GM12891 (cell line): ENCODE measurements around the gene SMARCAD1.

Source experiments
- DNase-seq: peaks from one replicate; pipeline ENCODE4 v3.0.0; 2011; ENCODE audit warnings: low spot score; ENCODE audit not compliant: insufficient read length
- FAIRE-seq: peaks from 2 replicates; lab custom pipeline; 2011; peaks lifted over from hg19 to GRCh38; lab: Jason Lieb, UNC
- PAX5 ChIP-seq: IDR thresholded peaks from 2 replicates; pipeline ENCODE4 v1.6.1; 2011; ENCODE audit warnings: low read length, moderate library complexity, mild to moderate bottlenecking; ENCODE audit not compliant: insufficient read depth, severe bottlenecking
- POLR2A ChIP-seq: IDR thresholded peaks from 2 replicates; pipeline ENCODE4 v1.6.1; 2011; ENCODE audit warnings: low read depth, low read length, control low read depth
- POLR2AphosphoS5 ChIP-seq: IDR thresholded peaks from 2 replicates; pipeline ENCODE4 v1.6.1; 2011; ENCODE audit warnings: low read depth, low read length, control low read depth
- POU2F2 ChIP-seq: IDR thresholded peaks from 2 replicates; pipeline ENCODE4 v1.6.1; 2011; ENCODE audit warnings: low read depth, mild to moderate bottlenecking, control low read depth, low read length, moderate library complexity
- SPI1 ChIP-seq: IDR thresholded peaks from 2 replicates; pipeline ENCODE4 v1.6.1; 2011; ENCODE audit warnings: low read depth, low read length, control low read depth
- TAF1 ChIP-seq: IDR thresholded peaks from 2 replicates; pipeline ENCODE4 v1.6.1; 2011; ENCODE audit warnings: low read depth, low read length, control low read depth

SMARCAD1 gene

GRCh38 chr4:94175553-94176261 is 32.0 kb upstream of the SMARCAD1 start:
- FAIRE-seq (no peak), DNase-seq (no peak)
- TF ChIP-seq POU2F2 (no peak), SPI1 (no peak), TAF1 (no peak)

GRCh38 chr4:94177822-94178221 is 29.8 kb upstream of the SMARCAD1 start:
- FAIRE-seq (no peak), DNase-seq (no peak)
- TF ChIP-seq POLR2AphosphoS5 (no peak), TAF1 (no peak), POU2F2 (no peak), POLR2A (no peak), SPI1 (no peak), PAX5 (no peak)

DNA sequence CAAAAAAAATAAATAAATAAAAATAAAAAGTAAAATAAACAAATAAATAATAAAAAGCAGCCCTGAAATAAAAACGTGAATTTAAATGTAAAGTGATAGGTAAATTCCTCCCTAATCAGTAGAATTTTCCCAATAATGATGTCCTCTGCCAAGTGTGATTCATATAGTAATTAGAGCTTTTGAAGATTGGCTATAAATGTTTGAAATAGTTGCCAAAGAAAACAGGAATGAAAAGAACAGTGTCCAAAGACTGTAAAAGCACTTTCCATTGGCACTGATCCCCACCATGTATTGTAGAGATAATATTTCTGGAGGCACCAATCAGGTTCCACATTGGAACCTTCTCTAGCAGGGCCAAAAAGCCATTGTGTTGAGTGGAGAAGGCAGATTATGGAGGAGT is 25.9 kb upstream of the SMARCAD1 start:
- no peak for TF ChIP-seq PAX5
- no peak for TF ChIP-seq SPI1
- no peak for TF ChIP-seq POU2F2
- no peak for TF ChIP-seq POLR2A
- TF ChIP-seq TAF1: no peak
- TF ChIP-seq POLR2AphosphoS5: no peak
- DNase-seq: no peak
- no peak for FAIRE-seq

- no peak for FAIRE-seq
Measured at GRCh38 chr4:94202769-94203168, 4.9 kb upstream of the SMARCAD1 start.

DNA sequence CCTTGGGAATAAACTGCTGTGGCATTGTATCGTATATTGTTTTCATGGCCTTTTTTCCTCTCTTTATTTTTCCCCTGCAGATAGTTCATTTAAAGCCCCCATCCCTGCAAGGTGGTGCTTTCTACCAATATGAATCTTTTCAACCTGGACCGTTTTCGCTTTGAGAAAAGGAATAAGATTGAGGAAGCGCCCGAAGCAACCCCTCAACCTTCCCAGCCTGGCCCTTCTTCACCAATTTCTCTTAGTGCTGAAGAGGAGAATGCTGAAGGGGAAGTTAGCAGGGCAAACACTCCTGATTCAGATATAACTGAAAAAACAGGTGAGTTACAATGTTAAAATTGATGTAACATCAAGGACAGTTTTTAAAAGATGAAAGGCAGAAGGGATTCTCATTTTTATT is 601 bp downstream of the SMARCAD1 start:
- FAIRE-seq (no peak), DNase-seq (no peak)
- TF ChIP-seq POU2F2 (no peak), SPI1 (peak; percentile 25; the same call in 1 of the 2 replicates)

More at GRCh38 chr4:94202769-94203168, 4.9 kb upstream of the SMARCAD1 start:
- TF ChIP-seq PAX5: no peak
- TF ChIP-seq POLR2A: no peak
- no peak for TF ChIP-seq TAF1
- TF ChIP-seq POLR2AphosphoS5: no peak
- TF ChIP-seq SPI1: no peak
- no peak for TF ChIP-seq POU2F2
- no peak for DNase-seq

- TF ChIP-seq POLR2AphosphoS5 (0 out of 2 replicates have a peak, but pooled peaks have one; percentile 42), POLR2A (no peak)
- DNase-seq (no peak), FAIRE-seq (no peak)
Measured at GRCh38 chr4:94208918-94209317, 1.3 kb downstream of the SMARCAD1 start.

- DNase-seq: no peak
- TF ChIP-seq POLR2A: no peak
- no peak for TF ChIP-seq POU2F2
- no peak for FAIRE-seq
Measured at GRCh38 chr4:94211861-94212260, 4.2 kb downstream of the SMARCAD1 start.

- DNase-seq (no peak), FAIRE-seq (no peak)
- TF ChIP-seq POU2F2 (no peak), TAF1 (no peak), PAX5 (no peak), SPI1 (no peak), POLR2AphosphoS5 (no peak), POLR2A (no peak)
Measured at GRCh38 chr4:94214703-94215319, 7.1 kb downstream of the SMARCAD1 start.

DNA sequence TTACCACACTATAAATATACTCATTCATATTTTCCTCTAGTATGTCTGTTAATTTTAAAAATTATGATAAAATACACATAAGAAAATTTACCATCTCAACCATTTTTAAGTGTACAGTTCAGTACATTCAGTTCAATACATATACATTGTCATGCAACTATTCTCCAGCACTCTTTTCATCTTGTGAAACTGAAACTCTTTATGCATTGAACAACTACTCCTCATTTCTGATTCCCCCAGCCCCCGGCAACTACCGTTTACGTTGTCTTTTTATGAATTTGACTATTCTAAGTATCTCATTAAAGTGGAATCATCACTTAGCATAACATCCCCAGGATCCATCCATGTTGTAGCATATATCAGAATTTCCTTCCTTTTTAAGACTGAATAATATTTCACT is 8.7 kb downstream of the SMARCAD1 start:
- DNase-seq (no peak), FAIRE-seq (no peak)
- TF ChIP-seq SPI1: no peak
- TF ChIP-seq POLR2AphosphoS5: no peak
- no peak for TF ChIP-seq TAF1
- TF ChIP-seq POU2F2: no peak
- TF ChIP-seq PAX5: no peak
- no peak for TF ChIP-seq POLR2A

DNA sequence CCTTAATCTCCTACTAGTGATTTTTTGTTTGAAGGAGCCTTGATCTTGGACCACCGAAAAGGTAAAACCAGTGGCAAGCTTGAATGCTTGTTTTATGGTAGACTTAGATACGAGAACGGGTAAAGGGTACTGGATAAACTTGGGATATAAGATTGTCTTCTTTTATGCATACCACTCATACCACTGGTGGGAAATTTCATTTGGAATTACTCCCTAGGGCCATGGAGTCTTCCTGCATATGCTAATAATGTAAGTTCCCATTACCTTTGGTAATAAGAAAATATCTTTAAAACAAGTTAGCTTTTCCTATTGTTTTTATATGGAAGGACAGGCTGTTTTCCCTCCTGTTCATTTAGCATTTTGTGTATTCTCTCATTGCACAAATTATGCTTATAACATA is 11.7 kb downstream of the SMARCAD1 start:
- DNase-seq (no peak), FAIRE-seq (no peak)
- TF ChIP-seq POU2F2 (no peak), SPI1 (no peak), POLR2AphosphoS5 (no peak)

GRCh38 chr4:94221916-94222315 is 14.3 kb downstream of the SMARCAD1 start:
- no peak for TF ChIP-seq POLR2AphosphoS5
- no peak for TF ChIP-seq POU2F2
- no peak for TF ChIP-seq TAF1
- TF ChIP-seq POLR2A: no peak
- no peak for TF ChIP-seq PAX5
- TF ChIP-seq SPI1: no peak
- FAIRE-seq (no peak), DNase-seq (no peak)
